NB4 (cell line): ENCODE results near the gene SLC13A2.
A peak's percentile ranks its signal among the peaks of the same experiment; 100 is the strongest.

Experiments used
- DNase-seq: peaks from one replicate; pipeline ENCODE4 v3.0.0; 2010; ENCODE audit warnings: low read depth
- H3K4me3 ChIP-seq: one replicate; pipeline ENCODE4 v1.5.1; 2011; ENCODE audit warnings: mild to moderate bottlenecking, low read depth, low read length, moderate library complexity
- MYC ChIP-seq: IDR thresholded peaks from 2 replicates; pipeline ENCODE4 v1.6.1; 2011; ENCODE audit warnings: low read depth, low read length
- POLR2A ChIP-seq: IDR thresholded peaks from 2 replicates; pipeline ENCODE4 v1.6.1; 2011; ENCODE audit warnings: mild to moderate bottlenecking; ENCODE audit not compliant: insufficient read length; ENCODE audit errors: extremely low read depth
- TF ChIP-seq, protein P1 (sequence below): IDR thresholded peaks from 2 replicates; pipeline ENCODE4 v1.6.1; 2011; ENCODE audit warnings: low read depth, low read length
- TF ChIP-seq, protein P2 (sequence below): IDR thresholded peaks from one replicate; pipeline ENCODE4 v1.5.1; 2012; ENCODE audit warnings: low read depth, low read length

SLC13A2 gene

DNA sequence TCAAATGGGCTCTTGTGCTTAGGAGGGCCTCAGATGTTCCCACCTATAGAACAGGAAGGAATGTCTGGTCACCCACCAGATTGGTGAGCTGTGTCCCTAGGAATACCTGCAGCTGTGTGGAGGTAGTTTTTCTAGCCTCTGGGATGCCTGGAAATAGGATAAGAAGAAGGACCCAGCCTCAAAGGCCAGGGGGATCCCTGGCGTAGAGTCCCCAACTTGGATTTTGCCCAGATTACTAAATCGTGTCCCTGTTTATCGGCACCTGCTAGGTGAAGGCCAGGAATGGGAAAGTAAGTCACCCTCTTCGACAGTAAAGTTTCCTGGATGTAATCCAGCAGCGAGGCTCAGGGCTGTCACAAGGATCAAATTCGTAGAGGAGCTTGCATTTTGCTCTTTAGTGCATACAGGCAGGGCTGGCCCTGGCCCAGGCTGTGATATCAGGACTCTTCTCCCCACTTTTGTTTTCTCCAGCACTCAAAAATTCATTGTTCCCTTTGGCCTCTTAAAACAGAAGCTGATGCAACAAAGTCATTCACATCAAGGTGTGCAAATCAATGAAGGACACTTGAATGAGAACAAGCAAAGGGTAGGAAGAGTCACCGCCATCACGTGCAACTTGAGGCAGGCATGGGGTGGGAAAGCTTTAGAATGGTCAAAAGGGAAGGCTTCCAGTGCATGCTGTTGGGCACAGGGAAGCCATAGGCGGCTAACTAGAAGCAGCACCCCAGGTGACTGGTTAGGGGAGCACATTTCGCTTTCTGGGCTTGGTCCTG, 7.5 kb downstream of the SLC13A2 start:
- TF ChIP-seq, protein P1, sequence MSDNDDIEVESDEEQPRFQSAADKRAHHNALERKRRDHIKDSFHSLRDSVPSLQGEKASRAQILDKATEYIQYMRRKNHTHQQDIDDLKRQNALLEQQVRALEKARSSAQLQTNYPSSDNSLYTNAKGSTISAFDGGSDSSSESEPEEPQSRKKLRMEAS: no peak
- TF ChIP-seq POLR2A: no peak
- no peak for TF ChIP-seq MYC
- TF ChIP-seq, protein P2, sequence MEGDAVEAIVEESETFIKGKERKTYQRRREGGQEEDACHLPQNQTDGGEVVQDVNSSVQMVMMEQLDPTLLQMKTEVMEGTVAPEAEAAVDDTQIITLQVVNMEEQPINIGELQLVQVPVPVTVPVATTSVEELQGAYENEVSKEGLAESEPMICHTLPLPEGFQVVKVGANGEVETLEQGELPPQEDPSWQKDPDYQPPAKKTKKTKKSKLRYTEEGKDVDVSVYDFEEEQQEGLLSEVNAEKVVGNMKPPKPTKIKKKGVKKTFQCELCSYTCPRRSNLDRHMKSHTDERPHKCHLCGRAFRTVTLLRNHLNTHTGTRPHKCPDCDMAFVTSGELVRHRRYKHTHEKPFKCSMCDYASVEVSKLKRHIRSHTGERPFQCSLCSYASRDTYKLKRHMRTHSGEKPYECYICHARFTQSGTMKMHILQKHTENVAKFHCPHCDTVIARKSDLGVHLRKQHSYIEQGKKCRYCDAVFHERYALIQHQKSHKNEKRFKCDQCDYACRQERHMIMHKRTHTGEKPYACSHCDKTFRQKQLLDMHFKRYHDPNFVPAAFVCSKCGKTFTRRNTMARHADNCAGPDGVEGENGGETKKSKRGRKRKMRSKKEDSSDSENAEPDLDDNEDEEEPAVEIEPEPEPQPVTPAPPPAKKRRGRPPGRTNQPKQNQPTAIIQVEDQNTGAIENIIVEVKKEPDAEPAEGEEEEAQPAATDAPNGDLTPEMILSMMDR: no peak
- DNase-seq: no peak

DNA sequence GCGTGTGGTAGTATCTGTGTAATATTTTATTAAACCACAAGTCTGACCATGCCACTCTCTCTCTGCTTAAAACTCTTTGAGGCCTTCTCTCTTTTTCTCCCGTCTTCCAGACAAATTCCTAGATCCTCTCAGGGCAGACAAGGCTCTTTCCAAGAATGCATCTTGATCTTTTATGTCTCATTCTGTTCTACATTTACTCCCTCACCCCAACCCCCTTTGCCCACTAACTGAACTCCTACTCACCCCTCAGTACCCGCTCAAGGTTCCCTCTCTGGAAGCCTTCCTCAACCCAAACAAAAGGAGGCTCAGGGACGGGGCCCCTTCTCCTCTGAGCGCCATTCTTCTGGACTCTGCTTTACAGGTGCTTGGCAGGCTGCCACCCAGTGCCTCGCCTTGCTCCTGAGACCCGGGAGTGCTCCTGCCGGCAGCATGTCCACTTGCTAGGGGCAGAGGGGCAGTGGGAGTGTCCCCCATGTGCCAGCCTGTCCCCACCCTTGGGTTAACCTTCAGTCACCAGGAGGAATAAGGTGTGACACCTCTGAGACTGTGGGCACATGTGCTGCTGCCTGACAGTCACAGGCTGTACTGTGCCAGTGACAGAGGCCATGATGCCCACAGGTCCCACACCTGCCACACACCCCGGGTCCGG, 9.2 kb downstream of the SLC13A2 start:
- DNase-seq: no peak
- TF ChIP-seq MYC (no peak), POLR2A (no peak)
- TF ChIP-seq, protein P2: no peak
- H3K4me3 ChIP-seq: no peak overlapping the region

More for the DNA sequence above, 7.5 kb downstream of the SLC13A2 start:
- no peak overlapping the region for H3K4me3 ChIP-seq

DNA sequence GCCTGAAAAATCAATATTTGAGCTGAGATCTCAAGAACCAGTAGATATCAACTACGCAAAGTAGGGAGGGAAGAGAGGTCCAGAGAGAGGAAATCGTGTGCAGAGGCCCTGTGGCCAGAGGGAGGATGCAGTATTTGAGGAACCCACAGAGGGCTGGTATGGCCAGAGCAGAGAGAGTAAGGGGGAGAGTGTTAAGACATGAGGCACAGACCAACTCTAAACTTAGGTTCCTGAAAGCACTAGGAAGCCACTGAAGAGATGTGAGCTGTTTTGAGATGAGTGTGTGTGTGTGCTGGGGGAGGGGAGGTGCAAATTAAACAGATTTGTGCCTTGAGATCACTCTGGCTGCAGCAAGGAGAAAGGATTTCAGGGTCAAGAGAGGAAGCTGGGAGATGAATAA, 10.9 kb downstream of the SLC13A2 start:
- peak; percentile 51 for DNase-seq
- H3K4me3 ChIP-seq: no peak overlapping the region
- TF ChIP-seq, protein P1: no peak
- TF ChIP-seq POLR2A (no peak), MYC (no peak)
- TF ChIP-seq, protein P2: no peak

DNA sequence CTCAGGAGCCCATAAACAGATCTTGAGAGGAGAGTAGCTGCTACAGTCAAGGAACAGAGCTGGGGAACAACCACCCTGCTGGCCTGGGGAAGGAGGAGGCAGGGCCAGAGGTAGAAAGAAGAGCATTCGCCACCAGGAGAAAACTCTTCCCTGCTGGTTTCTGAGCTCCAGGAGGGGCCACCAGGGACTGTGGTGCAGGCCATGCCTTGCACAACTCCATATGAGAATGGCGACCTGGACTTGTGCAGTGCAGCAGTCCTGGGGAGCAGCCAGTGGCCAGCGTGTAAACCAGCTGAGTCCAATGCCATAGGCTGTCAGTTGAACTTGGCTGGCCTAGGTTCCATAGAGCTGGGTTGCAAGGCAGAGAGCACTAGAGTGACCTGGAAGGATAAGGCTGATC, 11.6 kb downstream of the SLC13A2 start:
- peak; percentile 22 for DNase-seq
- H3K4me3 ChIP-seq: no peak overlapping the region
- TF ChIP-seq POLR2A (no peak), MYC (no peak)
- TF ChIP-seq, protein P2: no peak
- TF ChIP-seq, protein P1: no peak

DNA sequence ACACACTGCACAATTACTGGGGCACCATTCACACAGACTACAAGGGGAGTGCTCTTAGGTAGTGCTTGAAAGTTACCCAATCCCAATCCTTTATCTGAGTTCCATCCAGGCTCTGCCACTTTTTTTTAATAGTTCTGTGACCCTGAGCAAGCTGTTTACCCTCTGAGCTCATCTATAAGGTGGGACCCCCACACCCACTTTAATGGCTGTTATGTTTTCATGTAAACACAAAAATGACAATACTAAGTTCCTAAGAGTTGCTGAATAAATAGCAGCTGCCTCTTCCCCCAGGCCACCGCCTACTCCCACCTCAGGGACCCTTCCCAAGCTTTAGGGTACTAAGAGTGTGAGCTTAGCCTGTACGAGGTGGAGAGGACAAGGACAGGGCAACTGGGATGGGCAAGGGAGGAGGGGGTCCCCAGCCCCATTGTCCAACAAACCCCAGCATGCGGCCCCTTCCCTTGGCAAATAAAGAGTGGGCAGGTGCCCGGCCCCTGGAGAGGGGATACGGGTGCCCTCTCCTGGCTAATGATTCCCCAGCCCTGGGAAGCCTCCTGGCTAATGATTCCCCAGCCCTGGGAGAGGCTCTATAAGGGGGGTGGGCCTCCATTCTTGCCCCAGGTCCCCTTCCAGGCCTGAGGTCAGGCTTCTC, 14.6 kb downstream of the SLC13A2 start:
- TF ChIP-seq, protein P1: no peak
- no peak for TF ChIP-seq MYC
- TF ChIP-seq, protein P2: no peak
- TF ChIP-seq POLR2A: no peak
- DNase-seq: no peak
- no peak overlapping the region for H3K4me3 ChIP-seq
